B cell (primary cell): ENCODE results near the gene SLC19A1.
"Not testable (repeated sequence)": the region's sequence is repeated elsewhere in the genome, so short reads cannot be mapped to it uniquely, and the experiment has no call there.

Experiments
- EZH2 ChIP-seq: IDR thresholded peaks from 2 replicates; pipeline ENCODE4 v1.6.1; 2012; ENCODE audit warnings: borderline replicate concordance, low read depth, mild to moderate bottlenecking, moderate library complexity, low read length; ENCODE audit not compliant: insufficient read depth, poor library complexity, severe bottlenecking
- TF ChIP-seq, protein P1 (sequence below): fragments of 200-600 bp; IDR thresholded peaks from one replicate; pipeline ENCODE4 v1.8.0; 2022; ENCODE audit warnings: antibody characterized with exemption, mild to moderate bottlenecking

- TF ChIP-seq, protein P1, sequence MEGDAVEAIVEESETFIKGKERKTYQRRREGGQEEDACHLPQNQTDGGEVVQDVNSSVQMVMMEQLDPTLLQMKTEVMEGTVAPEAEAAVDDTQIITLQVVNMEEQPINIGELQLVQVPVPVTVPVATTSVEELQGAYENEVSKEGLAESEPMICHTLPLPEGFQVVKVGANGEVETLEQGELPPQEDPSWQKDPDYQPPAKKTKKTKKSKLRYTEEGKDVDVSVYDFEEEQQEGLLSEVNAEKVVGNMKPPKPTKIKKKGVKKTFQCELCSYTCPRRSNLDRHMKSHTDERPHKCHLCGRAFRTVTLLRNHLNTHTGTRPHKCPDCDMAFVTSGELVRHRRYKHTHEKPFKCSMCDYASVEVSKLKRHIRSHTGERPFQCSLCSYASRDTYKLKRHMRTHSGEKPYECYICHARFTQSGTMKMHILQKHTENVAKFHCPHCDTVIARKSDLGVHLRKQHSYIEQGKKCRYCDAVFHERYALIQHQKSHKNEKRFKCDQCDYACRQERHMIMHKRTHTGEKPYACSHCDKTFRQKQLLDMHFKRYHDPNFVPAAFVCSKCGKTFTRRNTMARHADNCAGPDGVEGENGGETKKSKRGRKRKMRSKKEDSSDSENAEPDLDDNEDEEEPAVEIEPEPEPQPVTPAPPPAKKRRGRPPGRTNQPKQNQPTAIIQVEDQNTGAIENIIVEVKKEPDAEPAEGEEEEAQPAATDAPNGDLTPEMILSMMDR = not testable (repeated sequence)
- not testable (repeated sequence) for TF ChIP-seq EZH2
Observed at GRCh38 chr21:45501081-45502005, 40.9 kb downstream of the SLC19A1 start.
